Keratinocyte (primary cell): ENCODE measurements around the gene TAS2R16. TPM values are rescaled to one million over a fixed set of nuclear protein-coding genes. Genes with fewer than 3 reads are reported as not detected.

Experiments
- DNase-seq: peaks from one replicate; pipeline ENCODE4 v3.0.0-alpha.2; 2011; ENCODE audit warnings: low read depth, missing footprints, low spot score
- FAIRE-seq: peaks from 2 replicates; lab custom pipeline; 2011; peaks lifted over from hg19 to GRCh38; lab: Jason Lieb, UNC
- H2AFZ ChIP-seq: 2 replicates; pipeline ENCODE4 v1.6.0; 2012; ENCODE audit warnings: low read length, control low read depth, inconsistent platforms; ENCODE audit not compliant: control insufficient read depth
- H3K27ac ChIP-seq: 2 replicates; pipeline ENCODE4 v1.5.1; 2011; ENCODE audit warnings: low read length; ENCODE audit not compliant: control insufficient read depth, insufficient read depth
- H3K27me3 ChIP-seq: 3 replicates; pipeline ENCODE4 v1.6.0; 2011; ENCODE audit warnings: low read length; ENCODE audit not compliant: control insufficient read depth, insufficient read depth; ENCODE audit errors: extremely low read depth
- H3K36me3 ChIP-seq, 2 experiments: 2 replicates in 1 of 2; 3 replicates in 1 of 2; pipeline ENCODE4 v1.5.1; 2011; ENCODE audit warnings: low read length in 2 of 2, mild to moderate bottlenecking in 1 of 2; ENCODE audit not compliant: control insufficient read depth in 2 of 2, insufficient read depth in 2 of 2; ENCODE audit errors: extremely low read depth in 1 of 2
- H3K4me1 ChIP-seq: 3 replicates; pipeline ENCODE4 v1.5.1; 2011; ENCODE audit warnings: low read length; ENCODE audit not compliant: control insufficient read depth, insufficient read depth; ENCODE audit errors: extremely low read depth
- H3K4me2 ChIP-seq: 3 replicates; pipeline ENCODE4 v1.6.0; 2011; ENCODE audit warnings: low read depth, low read length; ENCODE audit not compliant: control insufficient read depth, insufficient read depth; ENCODE audit errors: extremely low read depth
- H3K4me3 ChIP-seq, 3 experiments: fragments of 200-600 bp in 1 of 3; sonication (generic) in 1 of 3; 2 replicates in 2 of 3; 3 replicates in 1 of 3; pipeline ENCODE4 v1.5.1; 2011 to 2016; ENCODE audit warnings: low read length in 3 of 3, mild to moderate bottlenecking in 3 of 3, control low read depth in 2 of 3, inconsistent platforms in 1 of 3, low read depth in 1 of 3, mixed read lengths in 1 of 3, mixed run types in 1 of 3, moderate library complexity in 1 of 3; ENCODE audit not compliant: control insufficient read depth in 2 of 3, insufficient read depth in 2 of 3; ENCODE audit errors: extremely low read depth in 1 of 3
- H3K79me2 ChIP-seq: 2 replicates; pipeline ENCODE4 v1.6.0; 2012; ENCODE audit warnings: low read length; ENCODE audit not compliant: control insufficient read depth, insufficient read depth
- H3K9ac ChIP-seq: 3 replicates; pipeline ENCODE4 v1.6.0; 2011; ENCODE audit warnings: low read length; ENCODE audit not compliant: control insufficient read depth, insufficient read depth; ENCODE audit errors: extremely low read depth
- H3K9me1 ChIP-seq: 3 replicates; pipeline ENCODE4 v1.6.0; 2011; ENCODE audit warnings: low read length; ENCODE audit not compliant: control insufficient read depth, insufficient read depth; ENCODE audit errors: extremely low read depth
- H3K9me3 ChIP-seq: 2 replicates; pipeline ENCODE4 v1.5.1; 2012; ENCODE audit warnings: low read depth, low read length; ENCODE audit not compliant: control insufficient read depth
- H4K20me1 ChIP-seq: 3 replicates; pipeline ENCODE4 v1.6.0; 2011; ENCODE audit warnings: low read length; ENCODE audit not compliant: control insufficient read depth, insufficient read depth; ENCODE audit errors: extremely low read depth
- CTCF ChIP-seq, 3 experiments: IDR thresholded peaks in 1 of 3; conservative IDR thresholded peaks in 1 of 3; optimal IDR thresholded peaks in 1 of 3; 2 replicates in 2 of 3; 3 replicates in 1 of 3; pipeline versions ENCODE3 to v1.5.1; 2011; ENCODE audit warnings: low read length in 3 of 3, mild to moderate bottlenecking in 3 of 3, moderate library complexity in 2 of 3, control low read depth in 1 of 3, inconsistent platforms in 1 of 3; ENCODE audit not compliant: insufficient read depth in 2 of 3; ENCODE audit errors: extremely low read depth in 1 of 3
- EZH2 ChIP-seq: IDR thresholded peaks from one replicate; pipeline ENCODE4 v1.6.1; 2012; ENCODE audit warnings: inconsistent platforms, mild to moderate bottlenecking, low read length, moderate library complexity
- dilution Hi-C: fragments of 300-500 bp; cut with MboI; formaldehyde crosslinking; loops from one replicate; pipeline ENCODE4 v1.7.0; 2020; ENCODE audit warnings: low sequenced_read_pairs; ENCODE audit not compliant: extremely low pct_ligation_motif_present
- polyA plus RNA-seq, 5 experiments: library from polyadenylated mRNA; depleted of rRNA in 3 of 5; stranded (reverse) in 3 of 5; stranded (forward) in 1 of 5; unstranded in 1 of 5; fragments of >200 nt; gene quantifications; 1 replicate in 1 of 5; 2 replicates in 3 of 5; 3 replicates in 1 of 5; pipeline versions ENCODE4 v1.2.1 to v1.2.3, GENCODE V29; 2011 to 2012; ENCODE audit warnings: missing spikeins in 2 of 5, low read depth in 1 of 5, low replicate concordance in 1 of 5

TAS2R16 gene
- polyA plus RNA-seq, 1 donor (not counting 4 experiments of a cell fraction or from before 2014, with no cell fraction given) = not detected

GRCh38 chr7:122989577-122989976 is 5.9 kb downstream of the TAS2R16 start:
- Histone ChIP-seq H3K4me1 (no peaks in the 10 kb centered on the region), H3K79me2 (no peaks in the 10 kb centered on the region), H4K20me1 (no peaks in the 10 kb centered on the region), H3K9ac (no peak overlapping the region), H3K9me3 (no peaks in the 10 kb centered on the region), H3K36me3 (no peaks in the 10 kb centered on the region), H3K27ac (no peak overlapping the region), H3K4me3 (no peak overlapping the region), H3K4me2 (no peak overlapping the region), H2AFZ (no peak overlapping the region), H3K27me3 (no peaks in the 10 kb centered on the region), H3K9me1 (no peaks in the 10 kb centered on the region)
- DNase-seq (no peak), FAIRE-seq (no peak)
- dilution Hi-C loops = no loop called here
- TF ChIP-seq EZH2 (no peak), CTCF (optimal IDR thresholded peaks at IDR 0.05 in 1 of 3, IDR thresholded peaks at IDR 0.05 in 1 of 3, conservative IDR thresholded peaks at IDR 0.05 in 1 of 3; ENCODE audit: extremely low read depth in 1 of 3, insufficient read depth in 2 of 3, low read length in 3 of 3) (no peak)

- Histone ChIP-seq H3K4me3 (no peak overlapping the region), H3K27ac (no peak overlapping the region), H4K20me1 (no peaks in the 10 kb centered on the region), H3K9me3 (no peaks in the 10 kb centered on the region), H3K9ac (no peak overlapping the region), H3K79me2 (no peaks in the 10 kb centered on the region), H3K9me1 (no peaks in the 10 kb centered on the region), H2AFZ (no peak overlapping the region), H3K27me3 (no peaks in the 10 kb centered on the region), H3K4me1 (no peaks in the 10 kb centered on the region), H3K36me3 (no peaks in the 10 kb centered on the region), H3K4me2 (no peak overlapping the region)
- DNase-seq (no peak), FAIRE-seq (no peak)
- no peak for TF ChIP-seq CTCF (optimal IDR thresholded peaks at IDR 0.05 in 1 of 3, IDR thresholded peaks at IDR 0.05 in 1 of 3, conservative IDR thresholded peaks at IDR 0.05 in 1 of 3; ENCODE audit: extremely low read depth in 1 of 3, insufficient read depth in 2 of 3, low read length in 3 of 3)
- TF ChIP-seq EZH2 = no peak
- dilution Hi-C loops = no loop called here
These were observed 6.5 kb downstream of the TAS2R16 start for GRCh38 chr7:122989041-122989440.
